ENCODE data around the gene RGP1.

The RGP1 gene

DNA sequence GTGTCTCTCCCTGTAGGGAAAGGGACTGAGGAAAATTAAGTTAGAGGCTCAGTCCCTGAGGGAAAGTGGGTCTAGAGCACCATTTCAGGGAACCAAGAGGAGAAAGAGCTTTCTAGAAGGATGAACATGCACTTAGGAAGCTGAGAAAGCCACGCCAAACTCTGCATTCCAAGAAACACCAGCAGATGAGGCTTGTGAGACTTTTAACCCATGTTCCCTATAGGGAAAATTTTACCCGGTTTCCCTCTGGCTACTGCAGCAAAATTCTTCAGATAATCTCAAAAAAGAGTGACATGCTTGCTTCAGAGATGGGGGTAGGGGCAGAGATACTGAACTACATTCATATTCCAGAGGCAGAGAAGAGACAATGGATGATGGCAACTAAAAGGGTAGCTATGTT lies 25.7 kb upstream of the RGP1 start:
- no peak for DNase-seq

GRCh38 chr9:35723908-35724307 lies 25.2 kb upstream of the RGP1 start:
- DNase-seq: no peak

DNA sequence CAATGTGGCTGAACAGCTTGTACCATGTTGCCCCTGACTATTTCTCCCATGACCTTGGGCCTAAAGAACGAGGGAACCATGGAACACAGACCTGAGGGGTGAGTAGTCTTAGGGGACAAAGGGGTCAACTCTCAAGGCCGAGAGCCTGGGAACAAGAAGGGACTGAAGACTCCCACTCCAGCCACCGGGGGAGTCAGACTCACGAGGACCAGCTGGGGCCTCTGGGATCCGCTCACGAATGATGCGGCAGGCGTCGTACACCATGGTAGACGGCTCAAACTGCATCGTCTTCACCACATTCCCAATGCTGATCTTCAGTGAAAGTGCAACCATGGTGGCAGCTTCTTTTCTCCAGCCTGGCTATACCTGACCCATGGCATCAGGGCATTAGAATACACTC lies 23.7 kb upstream of the RGP1 start:
- no peak for DNase-seq

GRCh38 chr9:35726931-35727330 lies 22.2 kb upstream of the RGP1 start:
- DNase-seq: no peak

DNA sequence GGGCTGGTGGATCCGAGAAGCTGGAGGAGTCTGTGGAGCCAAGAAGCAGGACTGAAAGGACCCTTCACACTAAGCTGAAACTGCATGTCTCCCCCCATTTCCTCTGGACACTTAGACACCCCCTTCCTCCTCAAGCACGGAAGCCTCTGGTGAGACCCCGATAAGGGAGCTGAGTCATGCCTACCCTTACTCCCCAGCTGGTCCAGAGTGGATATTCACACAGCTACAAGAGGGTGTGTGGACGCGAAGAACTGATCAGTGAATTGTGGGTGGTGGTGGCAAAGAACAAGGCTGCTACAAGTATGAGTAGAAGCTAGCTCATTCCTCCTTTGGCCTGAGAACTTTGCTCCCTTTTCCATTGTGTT lies 21.4 kb upstream of the RGP1 start:
- no peak for DNase-seq

GRCh38 chr9:35728041-35728971 lies 20.8 kb upstream of the RGP1 start:
- DNase-seq: peak; percentile 68

- no peak for DNase-seq
Observed at GRCh38 chr9:35729101-35729500, 20.0 kb upstream of the RGP1 start.

GRCh38 chr9:35729700-35730485 lies 19.2 kb upstream of the RGP1 start:
- DNase-seq: no peak

- no peak for DNase-seq
Observed at GRCh38 chr9:35730486-35730854, 18.6 kb upstream of the RGP1 start.

- DNase-seq: no peak
Observed at GRCh38 chr9:35731415-35732184, 17.5 kb upstream of the RGP1 start.

DNA sequence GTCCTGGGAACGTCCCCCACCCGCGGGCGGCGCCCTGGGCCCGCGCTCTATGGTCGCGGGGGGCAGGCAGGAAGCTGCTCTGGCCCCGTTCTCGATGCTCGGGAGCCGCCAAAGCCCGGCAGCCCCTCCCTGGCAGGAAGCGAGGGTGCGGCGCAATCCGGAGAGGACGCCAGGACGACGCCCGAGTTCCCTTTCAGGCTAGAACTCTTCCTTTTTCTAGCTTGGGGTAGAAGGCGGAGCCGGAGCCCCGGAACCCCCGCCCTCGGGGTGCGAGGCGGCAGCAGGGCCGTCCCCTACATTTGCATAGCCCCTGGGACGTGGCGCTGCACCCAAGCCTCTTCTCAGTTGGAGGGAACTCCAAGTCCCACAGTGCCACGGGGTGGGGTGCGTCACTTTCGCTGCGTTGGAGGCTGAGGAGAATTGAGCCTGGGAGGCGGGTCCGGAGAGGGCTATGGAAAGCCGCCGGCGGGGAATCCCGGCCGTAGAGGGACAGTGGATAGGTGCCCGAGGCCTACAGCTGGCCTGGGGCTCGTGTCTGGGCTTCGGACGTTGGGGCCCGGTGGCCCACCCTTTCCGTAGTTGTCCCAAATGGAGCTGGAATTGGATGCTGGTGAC lies 16.8 kb upstream of the RGP1 start, which contains the start of the genes CREB3 and TLN1:
CREB3 (plus strand) TSS at position 482 of the 615 bp plus-strand sequence; CDS start at position 589, 107 bp downstream.
TLN1 (minus strand) TSS at position 11 of the 615 bp plus-strand sequence. CDS start 6,501 bp downstream, outside the sequence.
- DNase-seq: peak; percentile 93

- no peak for DNase-seq
Observed at GRCh38 chr9:35732800-35733541, 16.1 kb upstream of the RGP1 start.

DNA sequence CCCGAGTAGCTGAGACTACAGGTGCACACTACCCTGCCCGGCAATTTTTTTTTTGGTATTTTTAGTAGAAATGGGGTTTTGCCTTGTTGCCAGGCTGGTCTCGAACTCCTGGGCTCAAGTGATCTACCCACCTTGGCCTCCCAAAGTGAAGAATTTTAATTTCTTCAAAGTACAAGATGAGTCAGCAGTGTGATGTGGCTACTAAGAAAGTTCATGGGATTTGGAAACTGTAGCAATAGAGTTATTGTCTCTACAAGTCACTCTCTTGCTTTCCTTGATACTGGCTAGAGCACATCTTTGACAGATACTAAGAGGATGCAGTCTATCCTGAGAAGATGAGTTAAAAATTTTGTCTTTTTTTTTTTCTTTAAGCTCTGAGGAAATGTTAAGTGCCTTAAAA lies 15.0 kb upstream of the RGP1 start:
- no peak for DNase-seq

GRCh38 chr9:35736201-35736633 lies 12.9 kb upstream of the RGP1 start:
- DNase-seq: peak; percentile 45

DNA sequence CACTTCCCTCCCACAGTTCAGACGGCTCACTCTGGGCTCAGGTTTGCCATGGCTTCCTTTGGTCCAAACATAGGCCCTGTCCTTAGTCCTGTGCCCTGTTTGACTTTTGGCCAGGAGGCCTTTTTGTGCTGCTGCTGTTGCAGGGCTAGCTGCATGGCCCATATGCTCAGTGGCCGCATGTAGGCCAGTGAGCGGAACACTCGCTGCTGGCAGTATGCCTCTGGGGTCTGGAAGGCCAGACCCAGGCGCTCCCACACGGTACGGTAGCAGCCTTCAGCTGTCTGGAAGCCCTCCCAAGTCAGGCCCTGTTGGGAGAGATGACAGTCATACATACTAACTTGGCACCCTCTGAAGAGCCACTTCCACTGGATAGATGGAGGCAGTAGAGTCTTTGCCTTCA lies 11.9 kb upstream of the RGP1 start:
- no peak for DNase-seq

GRCh38 chr9:35738186-35738585 lies 10.9 kb upstream of the RGP1 start:
- DNase-seq: no peak

GRCh38 chr9:35738924-35739323 lies 10.2 kb upstream of the RGP1 start:
- no peak for DNase-seq

DNA sequence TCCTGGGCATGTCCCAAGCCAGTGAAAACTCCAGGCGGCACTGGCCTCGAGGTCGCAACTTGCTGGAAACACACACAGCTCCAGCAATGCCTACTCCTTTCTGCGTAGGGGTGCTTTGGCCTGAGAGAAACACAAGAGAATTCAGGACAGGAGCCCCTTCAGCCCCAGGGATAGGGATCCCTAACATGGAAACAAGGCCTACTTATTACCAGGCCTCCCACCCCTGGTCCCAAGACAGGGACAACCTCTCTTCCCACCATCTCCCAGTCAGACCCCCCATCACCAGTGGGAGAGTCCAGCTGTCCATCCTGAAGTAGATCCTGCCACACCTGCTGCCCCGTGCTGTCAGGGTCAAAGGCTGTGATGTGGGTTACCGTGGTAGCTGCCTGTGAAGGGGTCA lies 8.8 kb upstream of the RGP1 start:
- DNase-seq: no peak

DNA sequence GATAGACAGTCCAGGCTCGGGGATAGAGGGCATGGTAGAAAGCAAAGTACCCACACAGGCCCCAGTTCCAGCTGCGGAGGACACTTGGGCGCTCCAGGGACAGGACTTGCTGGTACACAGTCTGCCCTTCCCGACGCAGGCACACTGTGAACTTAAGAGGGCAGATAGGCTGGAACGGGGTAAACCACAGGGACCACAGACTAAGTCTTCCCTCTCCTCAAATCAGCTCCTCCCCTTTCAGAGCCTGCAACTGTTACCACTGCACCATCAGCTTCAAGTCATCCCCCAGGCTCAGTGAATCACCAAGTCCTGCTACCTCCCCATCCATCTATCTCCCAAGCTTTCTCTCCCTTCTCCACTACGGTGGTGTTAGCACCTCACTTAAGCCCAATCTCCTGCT lies 7.3 kb upstream of the RGP1 start:
- DNase-seq: no peak

DNA sequence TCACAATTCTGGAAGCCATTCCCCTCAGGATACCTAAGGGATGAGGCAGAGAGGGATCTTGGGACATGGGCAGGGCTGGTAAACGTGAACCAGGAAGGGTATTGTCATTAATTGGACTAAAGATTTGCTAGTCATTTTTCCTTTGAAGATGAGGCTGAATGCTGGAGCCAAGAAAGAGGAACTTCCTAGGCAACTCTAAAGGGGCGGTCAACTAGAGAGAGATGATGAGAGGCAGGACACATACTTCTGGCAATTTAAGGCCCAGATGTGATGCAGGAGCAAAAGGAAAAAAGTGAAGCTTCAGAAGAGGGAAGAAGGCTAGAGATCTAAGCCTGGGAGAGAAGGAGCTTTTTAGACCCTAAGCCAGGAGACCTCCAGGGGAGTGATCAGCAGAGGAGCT lies 5.6 kb upstream of the RGP1 start:
- no peak for DNase-seq

GRCh38 chr9:35743880-35744518 lies 5.1 kb upstream of the RGP1 start:
- no peak for DNase-seq

All from activated CD4-positive, CD25-positive, alpha-beta regulatory T cell treated with anti-CD3 and anti-CD28 coated beads, Interleukin-2, amount 50 U/mL, for 72 hours (primary cell).